Measurements from ENCODE around the gene RALY.

RALY gene

DNA sequence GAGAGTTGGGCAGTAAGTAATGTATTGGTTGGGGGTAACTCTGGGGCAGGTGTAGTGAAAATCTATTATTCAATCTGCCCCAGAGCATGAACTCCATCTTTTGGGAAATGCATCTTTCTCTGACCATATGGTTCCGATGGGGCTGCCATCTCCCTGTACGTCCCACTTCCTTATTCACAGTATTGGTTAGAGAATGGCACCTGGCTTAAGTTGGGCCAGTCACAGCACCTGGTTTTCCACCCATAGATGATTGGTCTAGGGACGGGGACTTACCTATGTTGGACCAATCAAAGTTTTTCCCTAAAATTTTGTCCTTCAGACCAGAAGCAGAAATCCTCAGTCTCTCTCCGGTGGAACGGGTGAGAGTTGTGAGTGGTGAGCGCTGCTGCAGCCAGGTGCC lies 2.2 kb upstream of the RALY start:
- H3K27ac ChIP-seq (ENCODE audit: poor library complexity, severe bottlenecking) = no peak overlapping the region
- TF ChIP-seq, protein P1, sequence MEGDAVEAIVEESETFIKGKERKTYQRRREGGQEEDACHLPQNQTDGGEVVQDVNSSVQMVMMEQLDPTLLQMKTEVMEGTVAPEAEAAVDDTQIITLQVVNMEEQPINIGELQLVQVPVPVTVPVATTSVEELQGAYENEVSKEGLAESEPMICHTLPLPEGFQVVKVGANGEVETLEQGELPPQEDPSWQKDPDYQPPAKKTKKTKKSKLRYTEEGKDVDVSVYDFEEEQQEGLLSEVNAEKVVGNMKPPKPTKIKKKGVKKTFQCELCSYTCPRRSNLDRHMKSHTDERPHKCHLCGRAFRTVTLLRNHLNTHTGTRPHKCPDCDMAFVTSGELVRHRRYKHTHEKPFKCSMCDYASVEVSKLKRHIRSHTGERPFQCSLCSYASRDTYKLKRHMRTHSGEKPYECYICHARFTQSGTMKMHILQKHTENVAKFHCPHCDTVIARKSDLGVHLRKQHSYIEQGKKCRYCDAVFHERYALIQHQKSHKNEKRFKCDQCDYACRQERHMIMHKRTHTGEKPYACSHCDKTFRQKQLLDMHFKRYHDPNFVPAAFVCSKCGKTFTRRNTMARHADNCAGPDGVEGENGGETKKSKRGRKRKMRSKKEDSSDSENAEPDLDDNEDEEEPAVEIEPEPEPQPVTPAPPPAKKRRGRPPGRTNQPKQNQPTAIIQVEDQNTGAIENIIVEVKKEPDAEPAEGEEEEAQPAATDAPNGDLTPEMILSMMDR (IDR thresholded peaks at IDR 0.05; ENCODE audit: poor library complexity, severe bottlenecking) = no peak
- no peak overlapping the region for H3K4me3 ChIP-seq (ENCODE audit: severe bottlenecking)
- ATAC-seq (ENCODE audit: low read depth) (no peak), DNase-seq (ENCODE audit: low spot score) (no peak)
- H3K9me3 ChIP-seq (ENCODE audit: severe bottlenecking) = no peaks in the 10 kb centered on the region
- H3K36me3 ChIP-seq (ENCODE audit: low read depth) = peaks cover 5% of the 10 kb centered on the region; the same call in 1 of the 2 replicates
- H3K27me3 ChIP-seq (ENCODE audit: insufficient read depth, poor library complexity, severe bottlenecking) = no peaks in the 10 kb centered on the region
- H3K4me1 ChIP-seq (ENCODE audit: insufficient read depth, poor library complexity, severe bottlenecking) = peaks cover 15% of the 10 kb centered on the region

DNA sequence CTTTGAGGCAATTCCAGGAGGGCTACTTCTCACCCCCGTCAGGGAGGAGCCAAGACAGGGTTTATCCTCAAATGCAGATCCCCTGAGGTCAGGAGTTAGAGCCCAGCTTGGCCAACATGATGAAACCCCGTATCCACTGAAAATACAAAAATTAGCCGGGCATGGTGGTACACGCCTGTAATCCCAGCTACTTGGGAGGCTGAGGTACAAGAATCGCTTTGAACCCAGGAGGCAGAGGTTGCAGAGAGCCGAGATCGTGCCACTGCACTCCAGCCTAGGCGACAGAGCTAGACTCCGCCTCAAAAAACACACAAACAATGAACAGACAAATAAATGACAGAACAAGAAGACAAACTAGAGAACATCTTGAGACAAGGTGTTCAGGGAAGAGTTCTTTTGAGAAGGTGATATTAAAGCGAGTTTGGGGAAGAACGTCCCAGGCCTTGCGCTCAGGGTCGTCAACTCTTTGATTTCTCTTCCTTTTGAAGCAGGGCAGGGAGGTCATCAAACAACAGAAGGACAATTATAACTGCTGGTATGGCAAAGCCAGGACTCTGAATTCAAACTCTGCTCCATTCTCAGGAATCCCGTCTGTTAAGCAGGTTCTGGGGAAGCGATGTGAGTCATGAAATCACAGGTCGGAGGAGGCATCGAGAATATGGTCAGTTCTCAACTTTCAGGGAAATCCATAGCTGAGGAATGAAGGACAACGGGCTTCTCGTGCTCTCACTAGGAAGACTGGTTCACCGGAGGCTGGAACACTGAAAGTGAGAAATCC lies 1.4 kb upstream of the RALY start:
- Histone ChIP-seq H3K36me3 (ENCODE audit: low read depth) (peaks cover 5% of the 10 kb centered on the region; the same call in 1 of the 2 replicates), H3K4me3 (ENCODE audit: severe bottlenecking) (peak overlapping the region; percentile 85), H3K9me3 (ENCODE audit: severe bottlenecking) (no peaks in the 10 kb centered on the region), H3K4me1 (ENCODE audit: insufficient read depth, poor library complexity, severe bottlenecking) (peaks cover 15% of the 10 kb centered on the region), H3K27me3 (ENCODE audit: insufficient read depth, poor library complexity, severe bottlenecking) (no peaks in the 10 kb centered on the region), H3K27ac (ENCODE audit: poor library complexity, severe bottlenecking) (peak overlapping the region; percentile 83)
- TF ChIP-seq, protein P1 (IDR thresholded peaks at IDR 0.05; ENCODE audit: poor library complexity, severe bottlenecking) = no peak
- no peak for DNase-seq (ENCODE audit: low spot score)
- ATAC-seq (ENCODE audit: low read depth) = peak; percentile 2

- H3K27ac ChIP-seq (ENCODE audit: poor library complexity, severe bottlenecking) = peak overlapping the region; percentile 83
- H3K27me3 ChIP-seq (ENCODE audit: insufficient read depth, poor library complexity, severe bottlenecking) = no peaks in the 10 kb centered on the region
- TF ChIP-seq, protein P1 (IDR thresholded peaks at IDR 0.05; ENCODE audit: poor library complexity, severe bottlenecking) = no peak
- DNase-seq (ENCODE audit: low spot score) (peak; percentile 100), ATAC-seq (ENCODE audit: low read depth) (peak; percentile 74)
- peak overlapping the region; percentile 85 for H3K4me3 ChIP-seq (ENCODE audit: severe bottlenecking)
- peaks cover 5% of the 10 kb centered on the region; the same call in 1 of the 2 replicates for H3K36me3 ChIP-seq (ENCODE audit: low read depth)
- H3K4me1 ChIP-seq (ENCODE audit: insufficient read depth, poor library complexity, severe bottlenecking) = peaks cover 15% of the 10 kb centered on the region
- no peaks in the 10 kb centered on the region for H3K9me3 ChIP-seq (ENCODE audit: severe bottlenecking)
Observed at GRCh38 chr20:33992923-33993575, 662 bp upstream of the RALY start.

GRCh38 chr20:33994222-33994913 lies 657 bp downstream of the RALY start:
- Histone ChIP-seq H3K9me3 (ENCODE audit: severe bottlenecking) (no peaks in the 10 kb centered on the region), H3K4me1 (ENCODE audit: insufficient read depth, poor library complexity, severe bottlenecking) (peaks cover 19% of the 10 kb centered on the region), H3K36me3 (ENCODE audit: low read depth) (peaks cover 5% of the 10 kb centered on the region; the same call in 1 of the 2 replicates), H3K27me3 (ENCODE audit: insufficient read depth, poor library complexity, severe bottlenecking) (no peaks in the 10 kb centered on the region), H3K27ac (ENCODE audit: poor library complexity, severe bottlenecking) (peak overlapping the region; percentile 83), H3K4me3 (ENCODE audit: severe bottlenecking) (peak overlapping the region; percentile 85)
- ATAC-seq (ENCODE audit: low read depth) (peak; percentile 50), DNase-seq (ENCODE audit: low spot score) (peak; percentile 95)
- TF ChIP-seq, protein P1 (IDR thresholded peaks at IDR 0.05; ENCODE audit: poor library complexity, severe bottlenecking) = no peak
